HG02798 (cell line): ENCODE measurements around the gene GDF7.

Experiments
- ATAC-seq: cut with Tn5 transposase; IDR thresholded peaks from one replicate; pipeline ENCODE4 v1.9.1; 2021; ENCODE audit warnings: mild to moderate bottlenecking; ENCODE audit not compliant: unreplicated experiment, poor library complexity

Gene GDF7

DNA sequence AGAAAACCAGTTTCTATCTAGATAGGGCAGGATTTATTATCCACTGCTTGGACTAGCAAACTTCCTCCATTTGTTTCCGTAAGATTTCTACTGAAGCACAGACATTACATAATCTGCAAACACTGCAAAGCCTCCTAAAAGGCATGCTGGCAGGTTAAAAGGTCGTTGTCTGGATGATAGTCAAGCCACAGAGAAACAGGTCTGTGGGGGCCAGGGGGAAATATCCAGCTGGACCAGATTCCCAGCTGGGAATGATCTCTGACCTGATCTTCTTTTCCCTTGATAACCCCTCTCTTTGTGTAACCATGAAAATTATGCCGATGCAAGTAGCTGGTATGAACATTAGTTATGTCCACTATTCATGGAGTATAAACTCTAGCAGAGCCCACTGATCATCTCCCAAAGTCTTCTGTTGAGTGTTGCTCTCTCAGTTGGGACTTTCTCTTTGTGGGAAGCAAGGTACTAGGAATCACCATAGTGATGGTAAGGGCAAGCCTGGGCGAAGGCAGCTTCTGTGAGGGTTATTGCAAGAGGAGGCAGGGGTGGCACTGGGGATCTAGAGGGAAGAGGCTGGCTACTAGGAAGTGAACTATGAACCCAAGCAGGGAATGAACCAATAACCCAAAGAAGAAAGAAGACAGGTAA, 61.3 kb downstream of the GDF7 start:
- ATAC-seq = no peak
